Ovary (tissue), 9 donors: ENCODE results near the gene XYLT1. TPM values are rescaled to one million over a fixed set of nuclear protein-coding genes. Genes with fewer than 3 reads are reported as not detected.

Source experiments
- DNase-seq, 5 donors: peaks; one replicate each; pipeline ENCODE4 v3.0.0-alpha.2; 2019 to 2020
- H3K27ac ChIP-seq, 2 donors: fragments of 200-600 bp; one replicate each; pipeline versions ENCODE4 v1.5.1 to v1.8.0; 2019 to 2022
- H3K27me3 ChIP-seq: fragments of 200-600 bp; one replicate; pipeline ENCODE4 v1.8.0; 2022
- H3K36me3 ChIP-seq: fragments of 200-600 bp; sonication (generic); one replicate; pipeline ENCODE4 v1.5.1; 2019
- H3K4me1 ChIP-seq: one replicate; pipeline ENCODE4 v1.8.1; 2013; ENCODE audit warnings: mild to moderate bottlenecking, moderate library complexity; ENCODE audit not compliant: insufficient read depth
- H3K4me3 ChIP-seq: fragments of 200-600 bp; sonication (generic); one replicate; pipeline ENCODE4 v1.5.1; 2017
- H3K9me3 ChIP-seq, 2 donors: fragments of 200-600 bp in 1 of 2; sonication (generic) in 1 of 2; one replicate each; pipeline versions ENCODE4 v1.5.1 to v1.8.1; 2013 to 2019; ENCODE audit warnings: mild to moderate bottlenecking in 1 of 2, moderate library complexity in 1 of 2
- CTCF ChIP-seq, 3 donors: fragments of 450-650 bp in 2 of 3; fragments of 200-600 bp in 1 of 3; IDR thresholded peaks; one replicate each; pipeline versions ENCODE4 v1.5.1 to v1.8.0; 2016 to 2022; ENCODE audit warnings: antibody characterized with exemption in 3 of 3, mild to moderate bottlenecking in 1 of 3
- EP300 ChIP-seq: sonication (generic); formaldehyde crosslinking; IDR thresholded peaks from one replicate; pipeline ENCODE4 v1.6.1; 2017; ENCODE audit warnings: antibody characterized with exemption
- POLR2A ChIP-seq: fragments of 450-650 bp; IDR thresholded peaks from one replicate; pipeline ENCODE4 v1.6.1; 2017; ENCODE audit warnings: antibody characterized with exemption, mild to moderate bottlenecking, moderate library complexity
- WGBS, 3 donors: extraction: QIAGEN DNeasy Blood & Tissue Kit in 1 of 3; methylation state at CpG; one replicate each; pipeline versions ENCODE4 v1.1.5 to v1.1.7; 2013 to 2017; 5-methylcytosine and 5-hydroxymethylcytosine counted together
- intact Hi-C, 4 donors: fragments of 100-400 bp; cut with DNase I; formaldehyde crosslinking; loops; one replicate each; pipeline versions ENCODE4 v1.11.0 to v1.15.1; 2022 to 2023
- polyA plus RNA-seq, 2 donors: library from polyadenylated mRNA; stranded (reverse); fragments of 200-250 nt in 1 of 2; fragments of 350-450 nt in 1 of 2; fragmentation: Illumina TruSeq in 1 of 2; extraction: RNeasy Lipid Tissue Mini Kit (QIAGEN cat#74804) in 1 of 2; gene quantifications; one replicate each; pipeline ENCODE4 v1.2.3, GENCODE V29; 2013 to 2014
- total RNA-seq, 7 donors: library from RNA; depleted of rRNA in 2 of 7; stranded (reverse); fragments of >200 nt in 2 of 7; fragmentation: NEBNext Ultra II Directional in 3 of 7; extraction: Animal tissue kit (Norgen Biotek cat#: 25700) in 3 of 7; gene quantifications; one replicate each; pipeline versions ENCODE4 v1.1.0 to v1.2.4, GENCODE V29; 2016 to 2023
- donor health status: DM: no; HTN: no; CAD: no; lungs with moderate emphysema.
- donor health status: DM: no; HTN: no; CAD: no.
- donor health status: Bipolar disorder and iron deficiency.
- donor health status: DM: yes; HTN: yes; CAD: no.
- donor health status: DM: no; HTN: no; CAD: no.
- donor health status: DM: yes; HTN: yes; CAD: no.

The XYLT1 gene
- total and polyA plus RNA-seq, 9 donors = 3.2 to 38.0 (median 17.3) TPM

- Histone ChIP-seq H3K4me1 (peaks cover 6% of the 10 kb centered on the region), H3K27ac (no peak overlapping the region), H3K36me3 (no peaks in the 10 kb centered on the region), H3K27me3 (no peaks in the 10 kb centered on the region), H3K9me3 (no peaks in the 10 kb centered on the region), H3K4me3 (no peak overlapping the region)
- TF ChIP-seq CTCF (IDR thresholded peaks at IDR 0.05) = no peak
- TF ChIP-seq EP300 = no peak
- TF ChIP-seq POLR2A = no peak
- DNase-seq = no peak
- intact Hi-C loops = no loop called here
- WGBS, 3 donors = 97 to 100% (median 100%) methylated on average over 1 of the region's 1 CpG
These were observed 26.1 kb downstream of the XYLT1 start for GRCh38 chr16:17444658-17445057.

- 73 to 96% (median 92%) methylated on average over 4 of the region's 4 CpGs for WGBS, 3 donors
- TF ChIP-seq POLR2A (no peak), CTCF (IDR thresholded peaks at IDR 0.05) (no peak), EP300 (no peak)
- H3K4me3 ChIP-seq = no peak overlapping the region
- no peak overlapping the region for H3K27ac ChIP-seq
- H3K4me1 ChIP-seq = peaks cover 7% of the 10 kb centered on the region
- no peaks in the 10 kb centered on the region for H3K9me3 ChIP-seq
- H3K27me3 ChIP-seq = no peaks in the 10 kb centered on the region
- no peak for DNase-seq
- intact Hi-C loops = no loop called here
- H3K36me3 ChIP-seq = no peaks in the 10 kb centered on the region
These were observed 30.6 kb downstream of the XYLT1 start for GRCh38 chr16:17440131-17440530.

- 85 to 88% (median 86%) methylated on average over 3 of the region's 3 CpGs for WGBS, 3 donors
- intact Hi-C loops = no loop called here
- no peak for TF ChIP-seq POLR2A
- no peak for TF ChIP-seq EP300
- no peak for TF ChIP-seq CTCF (IDR thresholded peaks at IDR 0.05)
- Histone ChIP-seq H3K27ac (no peak overlapping the region), H3K27me3 (no peaks in the 10 kb centered on the region), H3K9me3 (no peaks in the 10 kb centered on the region), H3K4me1 (peaks cover 7% of the 10 kb centered on the region), H3K4me3 (no peak overlapping the region), H3K36me3 (no peaks in the 10 kb centered on the region)
- DNase-seq = no peak
These were observed 31.2 kb downstream of the XYLT1 start for GRCh38 chr16:17439580-17439979.

GRCh38 chr16:17437981-17438380 is 32.8 kb downstream of the XYLT1 start:
- intact Hi-C loops = no loop called here
- no peak for DNase-seq
- Histone ChIP-seq H3K9me3 (no peaks in the 10 kb centered on the region), H3K27ac (no peak overlapping the region), H3K36me3 (no peaks in the 10 kb centered on the region), H3K27me3 (no peaks in the 10 kb centered on the region), H3K4me1 (peaks cover 11% of the 10 kb centered on the region), H3K4me3 (no peak overlapping the region)
- WGBS, 3 donors = 73 to 79% (median 76%) methylated on average over 5 of the region's 5 CpGs
- no peak for TF ChIP-seq CTCF (IDR thresholded peaks at IDR 0.05)
- TF ChIP-seq EP300 = no peak
- TF ChIP-seq POLR2A = no peak
